Effector memory CD4-positive, alpha-beta T cell (primary cell): ENCODE measurements around the gene POTEB2.
"Not testable (repeated sequence)": the region's sequence is repeated elsewhere in the genome, so short reads cannot be mapped to it uniquely, and the experiment has no call there.

ENCODE experiments used
- DNase-seq, 3 donors: peaks; one replicate each; pipeline ENCODE4 v3.0.0-alpha.2; 2020
- H3K27ac ChIP-seq: 2 replicates; pipeline ENCODE4 v1.7.0; 2013; ENCODE audit warnings: mild to moderate bottlenecking, low read length, moderate library complexity; ENCODE audit not compliant: insufficient read depth, poor library complexity, severe bottlenecking
- H3K27me3 ChIP-seq: replicated peaks from 2 replicates; pipeline ENCODE4 v1.7.0; 2013; ENCODE audit warnings: mild to moderate bottlenecking, low read length; ENCODE audit not compliant: insufficient read depth, control insufficient read depth, poor library complexity, severe bottlenecking
- H3K36me3 ChIP-seq: 2 replicates; pipeline ENCODE4 v1.7.0; 2013; ENCODE audit warnings: mild to moderate bottlenecking, low read length, moderate library complexity; ENCODE audit not compliant: control insufficient read depth, insufficient read depth
- H3K4me1 ChIP-seq: 2 replicates; pipeline ENCODE4 v1.7.0; 2013; ENCODE audit warnings: low read length, mild to moderate bottlenecking; ENCODE audit not compliant: control insufficient read depth, insufficient read depth, poor library complexity, severe bottlenecking
- H3K4me3 ChIP-seq: 2 replicates; pipeline ENCODE4 v1.7.0; 2013; ENCODE audit warnings: low read length, low read depth, mild to moderate bottlenecking; ENCODE audit not compliant: insufficient read depth, poor library complexity, severe bottlenecking
- H3K9me3 ChIP-seq: 2 replicates; pipeline ENCODE4 v1.7.0; 2013; ENCODE audit warnings: mild to moderate bottlenecking, low read length, moderate library complexity; ENCODE audit not compliant: control insufficient read depth
- total RNA-seq, 3 donors: gene quantifications; one replicate each; lab custom pipeline; 2026; lab: John Stamatoyannopoulos, UW

The POTEB2 gene
- 0 reads per million in 3 donors for total RNA-seq

DNA sequence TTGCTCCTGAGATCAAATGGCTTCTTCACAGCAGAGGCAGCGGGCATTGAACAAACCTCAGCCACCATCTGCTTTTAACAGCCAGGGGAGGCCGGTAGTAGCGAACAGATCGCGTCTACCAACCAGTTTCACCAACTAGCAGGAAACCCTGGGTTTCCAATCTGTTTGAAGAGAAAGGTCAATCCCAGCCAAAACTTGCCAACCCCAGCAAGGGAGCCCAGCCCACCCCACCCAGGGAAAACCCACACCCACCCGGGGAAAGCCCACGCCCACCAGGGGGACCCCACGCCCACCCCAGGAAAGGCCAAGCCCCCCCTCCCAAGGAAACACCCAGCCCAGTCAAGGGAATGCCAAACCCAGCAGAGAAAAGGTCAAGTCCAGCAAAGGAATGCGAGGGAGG, at the start of gene POTEB2:
POTEB2 (minus strand) TSS at position 101 of the 400 bp plus-strand sequence; CDS start at position 68, 33 bp downstream.
- not testable (repeated sequence) for H3K4me1 ChIP-seq, H3K36me3 ChIP-seq, H3K4me3 ChIP-seq, H3K27me3 ChIP-seq, H3K27ac ChIP-seq, H3K9me3 ChIP-seq, DNase-seq

DNA sequence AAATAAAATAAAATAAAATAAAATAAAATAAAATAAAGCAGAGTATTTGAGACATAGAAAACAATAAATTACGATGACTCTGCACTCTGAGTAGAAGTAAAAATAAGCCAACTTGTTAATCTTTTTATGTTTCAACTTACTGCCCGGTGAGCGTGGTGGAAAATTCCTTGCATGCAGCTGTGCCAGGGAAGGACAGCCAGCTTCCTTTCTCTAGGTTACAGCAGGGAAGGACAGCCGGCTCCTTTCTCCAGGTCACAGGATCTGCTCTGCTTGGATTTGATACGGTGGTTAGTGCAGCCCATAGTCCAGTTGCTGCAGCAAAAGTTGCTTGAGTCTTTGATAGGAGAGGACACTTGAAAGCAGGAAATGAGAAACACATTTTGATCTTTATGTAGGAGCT, 13.8 kb upstream of the POTEB2 start:
- not testable (repeated sequence) for H3K9me3 ChIP-seq, H3K27me3 ChIP-seq, H3K4me3 ChIP-seq, H3K27ac ChIP-seq, H3K4me1 ChIP-seq, H3K36me3 ChIP-seq, DNase-seq

DNA sequence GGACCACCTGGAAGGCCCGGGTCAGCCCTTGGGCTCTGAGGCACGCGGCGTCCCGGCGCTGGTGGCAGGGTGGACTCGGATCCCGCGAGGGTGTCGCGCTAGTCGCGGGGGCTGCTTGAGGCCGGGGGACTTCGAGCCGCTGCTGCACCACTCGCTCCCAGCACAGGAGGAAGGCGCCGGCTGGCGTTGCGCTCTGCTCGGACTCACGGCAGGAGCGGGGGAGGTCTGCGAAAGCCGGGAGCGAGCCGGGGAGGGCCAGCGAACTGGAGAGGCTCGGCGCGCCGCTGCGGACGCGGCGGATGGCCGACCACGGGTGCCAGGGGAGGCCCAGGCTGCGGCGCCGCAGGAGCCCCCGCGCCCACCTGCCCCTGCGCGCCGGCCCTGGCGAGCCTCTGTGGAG, 12.3 kb upstream of the POTEB2 start:
- DNase-seq, H3K36me3 ChIP-seq, H3K27ac ChIP-seq, H3K27me3 ChIP-seq, H3K9me3 ChIP-seq, H3K4me1 ChIP-seq, H3K4me3 ChIP-seq: not testable (repeated sequence)

GRCh38 chr15:20877819-20878218, 11.7 kb upstream of the POTEB2 start:
- H3K36me3 ChIP-seq, H3K4me1 ChIP-seq, H3K27ac ChIP-seq, DNase-seq, H3K9me3 ChIP-seq, H3K4me3 ChIP-seq, H3K27me3 ChIP-seq: not testable (repeated sequence)
